Measurements from ENCODE around the gene IZUMO2.
"Not testable (repeated sequence)": the region's sequence is repeated elsewhere in the genome, so short reads cannot be mapped to it uniquely, and the experiment has no call there.

The IZUMO2 gene

DNA sequence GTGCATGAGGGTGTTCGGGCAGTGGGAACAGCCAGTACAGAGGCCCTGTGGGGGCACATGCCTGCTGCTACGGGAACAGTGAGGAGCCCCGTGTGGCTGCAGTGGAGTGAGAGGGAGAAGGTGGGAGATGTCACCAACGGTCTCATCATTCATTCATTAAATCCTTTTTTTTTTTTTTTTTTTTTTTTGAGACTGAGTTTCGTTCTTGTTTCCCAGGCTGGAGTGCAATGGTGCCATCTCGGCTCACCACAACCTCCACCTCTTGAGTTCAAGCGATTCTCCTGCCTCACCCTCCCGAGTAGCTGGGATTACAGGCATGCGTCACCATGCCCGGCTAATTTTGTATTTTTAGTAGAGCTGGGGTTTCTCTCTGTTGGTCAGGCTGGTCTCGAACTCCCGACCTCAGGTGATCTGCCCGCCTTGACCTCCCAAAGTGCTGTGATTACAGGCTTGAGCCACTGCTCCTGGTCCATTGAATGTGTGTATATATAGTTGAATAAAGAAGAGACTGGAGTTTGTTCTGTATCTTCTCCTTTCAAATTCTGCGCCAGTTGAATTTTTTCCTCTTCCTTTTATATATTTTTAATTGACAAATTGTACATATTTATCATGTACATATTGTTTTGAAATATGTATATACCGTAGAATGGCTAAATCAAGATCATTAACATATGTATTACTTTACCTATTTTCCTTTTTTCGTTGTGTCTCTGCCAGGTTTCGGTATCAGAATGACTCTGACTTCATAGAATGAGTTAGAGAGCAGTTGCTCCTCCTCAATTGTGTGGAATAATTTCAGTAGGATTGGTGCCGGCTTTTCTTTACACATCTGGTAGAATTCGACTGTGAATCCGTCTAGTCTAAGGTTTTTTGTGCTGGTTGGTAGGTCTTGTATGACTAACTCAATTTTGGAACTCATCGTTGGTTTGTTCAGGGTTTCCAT lies 28.0 kb downstream of the IZUMO2 start:
- DNase-seq: not testable (repeated sequence)

DNA sequence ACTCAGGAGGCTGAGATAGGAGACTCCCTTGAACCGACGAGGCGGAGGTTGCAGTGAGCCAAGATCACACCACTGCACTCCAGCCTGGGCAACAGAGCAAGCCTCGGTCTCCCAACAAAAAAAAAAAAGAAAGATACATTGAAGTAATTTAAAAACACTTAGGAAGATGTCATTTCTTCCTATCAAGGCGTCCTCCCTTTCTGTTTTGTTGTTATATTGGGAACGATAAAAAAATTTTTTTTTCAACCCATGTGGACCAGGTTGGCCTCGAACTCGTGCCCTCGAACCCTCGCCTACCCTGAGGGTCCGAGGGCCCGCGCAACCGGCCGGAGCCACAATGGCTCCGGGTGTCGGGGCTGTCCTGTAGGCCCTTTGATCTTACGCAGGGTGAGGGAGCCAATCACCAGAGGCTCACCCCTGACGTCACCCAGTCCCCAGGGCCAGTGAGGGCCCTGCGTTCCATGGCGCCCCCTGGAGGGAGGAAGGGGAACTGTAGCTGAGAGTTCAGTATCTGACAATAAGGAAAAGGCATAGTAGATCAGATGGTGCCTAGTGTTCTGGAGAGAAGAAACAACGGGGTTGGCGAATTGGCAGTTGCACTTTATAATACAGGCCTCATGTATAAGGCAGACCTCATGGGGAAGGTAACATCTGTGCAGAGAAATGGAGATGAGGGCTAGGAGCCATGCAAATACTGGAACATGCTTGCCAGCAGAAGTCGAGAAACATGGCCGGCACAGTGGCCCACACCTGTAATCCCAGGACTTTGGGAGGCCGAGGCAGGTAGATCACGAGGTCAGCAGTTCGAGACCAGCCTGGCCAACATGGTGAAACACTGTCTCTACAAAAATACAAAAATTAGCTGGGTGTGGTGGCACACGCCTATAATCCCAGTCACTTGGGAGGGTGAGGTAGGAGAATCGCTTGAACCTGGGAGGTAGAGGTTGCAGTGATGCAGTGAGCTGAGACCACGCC lies 29.3 kb downstream of the IZUMO2 start:
- DNase-seq: not testable (repeated sequence)

DNA sequence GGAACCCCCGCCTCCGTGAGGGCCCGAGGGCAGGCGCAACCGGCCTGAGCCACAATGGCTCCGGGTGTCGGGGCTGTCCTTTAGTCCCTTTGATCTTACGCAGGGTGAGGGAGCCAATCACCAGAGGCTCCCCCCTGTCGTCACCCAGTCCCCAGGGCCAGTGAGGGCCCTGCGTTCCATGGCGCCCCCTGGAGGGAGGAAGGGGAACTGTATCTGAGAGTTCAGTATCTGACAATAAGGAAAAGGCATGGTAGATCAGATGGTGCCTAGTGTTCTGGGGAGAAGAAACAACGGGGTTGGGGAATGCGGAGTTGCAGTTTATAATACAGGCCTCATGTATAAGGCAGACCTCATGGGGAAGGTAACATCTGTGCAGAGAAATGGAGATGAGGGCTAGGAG lies 59.1 kb downstream of the IZUMO2 start:
- not testable (repeated sequence) for DNase-seq

DNA sequence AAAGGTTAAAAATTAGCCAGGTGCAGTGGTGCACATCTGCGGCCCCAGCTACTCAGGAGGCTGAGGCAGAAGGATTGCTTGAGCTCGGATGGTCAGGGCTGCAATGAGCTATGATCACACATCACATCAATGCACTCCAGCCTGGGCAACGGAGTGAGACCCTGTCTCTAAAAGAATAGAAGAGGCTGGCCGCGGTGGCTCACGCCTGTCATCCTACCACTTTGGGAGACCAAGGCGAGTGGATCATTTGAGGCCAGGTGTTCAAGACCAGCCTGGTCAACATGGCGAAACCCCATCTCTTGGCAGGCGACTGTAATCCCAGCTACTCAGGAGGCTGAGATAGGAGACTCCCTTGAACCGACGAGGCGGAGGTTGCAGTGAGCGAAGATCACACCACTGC lies 59.7 kb downstream of the IZUMO2 start:
- not testable (repeated sequence) for DNase-seq

All from fibroblast of skin of right quadriceps (primary cell).